Kidney capillary endothelial cell (primary cell): ENCODE data around the gene DENND2A.

Source experiments
- DNase-seq: peaks from one replicate; pipeline ENCODE4 v3.0.0-alpha.2; 2018; ENCODE audit warnings: low spot score

The DENND2A gene

GRCh38 chr7:140619176-140619575 lies 21.4 kb downstream of the DENND2A start:
- DNase-seq = no peak

- DNase-seq = no peak
Observed at GRCh38 chr7:140618306-140618705, 22.3 kb downstream of the DENND2A start.

GRCh38 chr7:140617081-140617480 lies 23.5 kb downstream of the DENND2A start:
- no peak for DNase-seq

GRCh38 chr7:140616328-140616727 lies 24.3 kb downstream of the DENND2A start:
- no peak for DNase-seq

- DNase-seq = no peak
Observed at GRCh38 chr7:140611641-140612040, 29.0 kb downstream of the DENND2A start.

- no peak for DNase-seq
Observed at GRCh38 chr7:140610204-140611165, 30.1 kb downstream of the DENND2A start.

- DNase-seq = no peak
Observed at GRCh38 chr7:140609646-140610045, 31.0 kb downstream of the DENND2A start.

- no peak for DNase-seq
Observed at GRCh38 chr7:140607441-140607989, 33.1 kb downstream of the DENND2A start.

- DNase-seq = no peak
Observed at GRCh38 chr7:140605337-140605736, 35.3 kb downstream of the DENND2A start.

- DNase-seq = no peak
Observed at GRCh38 chr7:140604760-140605159, 35.9 kb downstream of the DENND2A start.

GRCh38 chr7:140604076-140604475 lies 36.5 kb downstream of the DENND2A start:
- DNase-seq = no peak

- no peak for DNase-seq
Observed at GRCh38 chr7:140601566-140602174, 38.9 kb downstream of the DENND2A start.

- no peak for DNase-seq
Observed at GRCh38 chr7:140600341-140600740, 40.3 kb downstream of the DENND2A start.

GRCh38 chr7:140597428-140597949 lies 43.1 kb downstream of the DENND2A start:
- no peak for DNase-seq

GRCh38 chr7:140596519-140597427 lies 43.8 kb downstream of the DENND2A start:
- DNase-seq = no peak

GRCh38 chr7:140595468-140596092 lies 45.0 kb downstream of the DENND2A start:
- no peak for DNase-seq

GRCh38 chr7:140594131-140594691 lies 46.4 kb downstream of the DENND2A start:
- peak; percentile 29 for DNase-seq

- DNase-seq = no peak
Observed at GRCh38 chr7:140593672-140593982, 47.0 kb downstream of the DENND2A start.

GRCh38 chr7:140592964-140593671 lies 47.5 kb downstream of the DENND2A start:
- no peak for DNase-seq

- no peak for DNase-seq
Observed at GRCh38 chr7:140591180-140591902, 49.3 kb downstream of the DENND2A start.
